Esophagus muscularis mucosa (tissue), 4 donors: ENCODE results near the gene PIN4. TPM values are rescaled to one million over a fixed set of nuclear protein-coding genes. Genes with fewer than 3 reads are reported as not detected.

Source experiments
- DNase-seq: peaks from one replicate; pipeline ENCODE4 v3.0.0-alpha.2; 2017; ENCODE audit errors: extremely low spot score
- H3K27ac ChIP-seq, 4 donors: fragments of 200-600 bp; sonication (generic); replicated peaks in 1 of 4; 1 replicate in 3 of 4; 2 replicates in 1 of 4; pipeline ENCODE4 v1.5.1; 2016 to 2019; ENCODE audit warnings: mild to moderate bottlenecking in 1 of 4
- H3K27me3 ChIP-seq, 4 donors: fragments of 200-600 bp; sonication (generic); one replicate each; pipeline versions ENCODE4 v1.5.1 to v1.6.0; 2016 to 2019
- H3K36me3 ChIP-seq, 4 donors: fragments of 200-600 bp; sonication (generic); one replicate each; pipeline ENCODE4 v1.5.1; 2016 to 2019
- H3K4me1 ChIP-seq, 4 donors: fragments of 200-600 bp; sonication (generic); one replicate each; pipeline ENCODE4 v1.5.1; 2016 to 2019
- H3K4me3 ChIP-seq, 4 donors: fragments of 200-600 bp; sonication (generic); 1 replicate in 2 of 4; 2 replicates in 2 of 4; pipeline ENCODE4 v1.5.1; 2016 to 2019; ENCODE audit warnings: mild to moderate bottlenecking in 4 of 4, moderate library complexity in 1 of 4
- H3K9me3 ChIP-seq, 4 donors: fragments of 200-600 bp; sonication (generic); 1 replicate in 3 of 4; 2 replicates in 1 of 4; pipeline ENCODE4 v1.5.1; 2016 to 2019
- EP300 ChIP-seq: sonication (generic); formaldehyde crosslinking; IDR thresholded peaks from one replicate; pipeline ENCODE4 v1.6.1; 2017; ENCODE audit warnings: antibody characterized with exemption
- POLR2A ChIP-seq: fragments of 450-650 bp; IDR thresholded peaks from one replicate; pipeline ENCODE4 v1.6.1; 2017; ENCODE audit warnings: antibody characterized with exemption, moderate library complexity, mild to moderate bottlenecking, low read depth
- POLR2AphosphoS5 ChIP-seq, 2 donors: sonication (generic); formaldehyde crosslinking; IDR thresholded peaks; one replicate each; pipeline ENCODE4 v1.6.1; 2017; ENCODE audit warnings: antibody characterized with exemption in 2 of 2
- WGBS: methylation state at CpG from one replicate; pipeline ENCODE4 v1.1.5; 2018; 5-methylcytosine and 5-hydroxymethylcytosine counted together
- intact Hi-C: fragments of 100-400 bp; cut with DNase I; formaldehyde crosslinking; loops from one replicate; pipeline ENCODE4 v1.15.1; 2023
- total RNA-seq, 4 donors: library from RNA; depleted of rRNA; stranded (reverse); fragments of >200 nt; gene quantifications; one replicate each; pipeline versions ENCODE4 v1.1.0 to v1.2.1, GENCODE V29; 2016
- TF ChIP-seq, protein P1 (sequence below), 3 experiments: fragments of 200-600 bp in 2 of 3; fragments of 450-650 bp in 1 of 3; sonication (generic) in 2 of 3; IDR thresholded peaks; one replicate each; pipeline ENCODE4 v1.5.1; 2017 to 2019; ENCODE audit warnings: antibody characterized with exemption in 3 of 3, mild to moderate bottlenecking in 2 of 3, moderate library complexity in 1 of 3

PIN4 gene
- 10 to 100 TPM in 3 of 4 donors, 1 to 10 TPM in 1; 6.8 to 20.4 (median 11.5) TPM for total RNA-seq

DNA sequence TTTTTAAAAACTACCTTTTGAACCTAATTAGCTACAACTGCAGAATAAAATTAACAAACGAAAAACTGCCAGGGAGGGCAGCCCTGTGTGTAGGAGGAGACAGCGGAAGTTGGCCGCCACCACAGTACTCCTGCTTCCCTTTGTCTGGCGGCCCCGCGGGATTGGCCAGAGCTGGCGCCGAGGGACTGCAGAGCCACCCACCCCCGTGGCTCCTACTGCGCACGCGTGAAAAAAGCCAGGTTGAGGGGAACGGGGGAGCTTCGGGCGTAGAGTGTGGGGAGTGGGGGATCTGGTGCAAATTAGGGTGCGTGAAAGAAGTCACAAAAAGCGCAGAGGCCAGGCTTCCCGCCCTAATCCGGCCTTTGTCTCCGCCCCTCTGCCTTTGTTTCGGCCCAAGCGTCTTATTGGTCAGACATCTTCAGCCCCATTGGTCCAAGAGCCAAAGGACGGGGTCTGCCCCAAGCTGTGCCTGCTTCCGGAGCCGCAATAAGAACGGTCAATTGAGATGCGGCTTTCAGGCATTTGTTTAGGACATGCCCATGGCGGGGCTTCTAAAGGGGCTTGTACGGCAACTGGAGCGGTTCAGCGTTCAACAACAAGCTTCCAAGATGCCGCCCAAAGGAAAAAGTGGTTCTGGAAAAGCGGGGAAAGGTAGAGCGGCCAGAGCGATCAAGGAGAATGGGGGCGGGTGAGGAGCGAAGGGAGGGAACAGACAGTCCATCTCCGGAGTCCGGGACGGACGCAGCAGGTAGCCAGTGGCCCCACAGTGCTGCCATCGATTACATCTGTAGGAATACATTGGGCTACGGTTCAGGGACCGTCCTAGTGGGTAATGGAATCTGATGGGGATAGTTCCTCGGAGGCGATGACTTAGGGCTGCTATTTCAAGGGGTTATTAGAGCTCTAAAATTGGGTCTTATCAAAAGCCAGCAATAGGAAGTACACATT is at the start of gene PIN4:
PIN4 (plus strand) TSS at position 580 of the 948 bp plus-strand sequence; CDS start at position 609, 29 bp downstream.
- Histone ChIP-seq H3K9me3 (no peaks in the 10 kb centered on the region), H3K27ac (peak within 1 kb of the TSS; percentile 68 to 81 (median 77)), H3K27me3 (no peaks in the 10 kb centered on the region), H3K36me3 (peaks cover 0 to 1% (median 0%) of the 10 kb centered on the region in 4 donors), H3K4me3 (peak within 1 kb of the TSS; percentile 62 to 79 (median 68)), H3K4me1 (peaks cover 6 to 20% (median 16%) of the 10 kb centered on the region in 4 donors)
- TF ChIP-seq EP300, result no peak
- peak; percentile 55 to 72 for TF ChIP-seq POLR2AphosphoS5 (IDR thresholded peaks at IDR 0.05)
- DNase-seq, result peak; percentile 95
- WGBS, result 38% methylated on average over 29 of the region's 46 CpGs
- intact Hi-C loops, result no loop called here

DNA sequence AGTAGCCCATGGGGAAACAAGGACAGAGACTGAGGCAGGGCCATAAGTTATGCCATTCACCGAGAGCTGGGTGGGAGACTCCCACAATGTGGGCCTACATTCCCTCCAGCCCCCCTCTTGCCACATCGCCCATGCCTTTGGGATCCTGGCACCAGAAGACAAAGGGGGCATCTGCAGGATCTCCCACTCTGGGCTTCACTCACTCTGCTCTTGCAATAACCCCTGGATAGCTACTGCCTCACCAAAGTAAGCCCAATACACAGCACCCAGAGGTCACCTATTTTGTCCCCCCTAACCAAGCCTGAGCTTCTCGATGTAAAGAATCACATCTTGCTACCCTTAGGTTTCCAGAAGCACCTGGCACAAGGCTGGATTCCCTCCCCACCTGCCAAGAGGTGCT is 49.1 kb upstream of the PIN4 start:
- Histone ChIP-seq H3K9me3 (no peaks in the 10 kb centered on the region), H3K4me1 (peaks cover 0 to 42% (median 38%) of the 10 kb centered on the region in 4 donors), H3K27me3 (no peaks in the 10 kb centered on the region), H3K4me3 (peak overlapping the region; percentile 57 to 68 (median 60)), H3K27ac (peak overlapping the region; percentile 75 to 86 (median 84)), H3K36me3 (peaks cover 0 to 14% (median 5%) of the 10 kb centered on the region in 4 donors)
- no peak for DNase-seq
- TF ChIP-seq POLR2AphosphoS5 (IDR thresholded peaks at IDR 0.05), result no peak
- no peak for TF ChIP-seq EP300
- TF ChIP-seq, protein P1, sequence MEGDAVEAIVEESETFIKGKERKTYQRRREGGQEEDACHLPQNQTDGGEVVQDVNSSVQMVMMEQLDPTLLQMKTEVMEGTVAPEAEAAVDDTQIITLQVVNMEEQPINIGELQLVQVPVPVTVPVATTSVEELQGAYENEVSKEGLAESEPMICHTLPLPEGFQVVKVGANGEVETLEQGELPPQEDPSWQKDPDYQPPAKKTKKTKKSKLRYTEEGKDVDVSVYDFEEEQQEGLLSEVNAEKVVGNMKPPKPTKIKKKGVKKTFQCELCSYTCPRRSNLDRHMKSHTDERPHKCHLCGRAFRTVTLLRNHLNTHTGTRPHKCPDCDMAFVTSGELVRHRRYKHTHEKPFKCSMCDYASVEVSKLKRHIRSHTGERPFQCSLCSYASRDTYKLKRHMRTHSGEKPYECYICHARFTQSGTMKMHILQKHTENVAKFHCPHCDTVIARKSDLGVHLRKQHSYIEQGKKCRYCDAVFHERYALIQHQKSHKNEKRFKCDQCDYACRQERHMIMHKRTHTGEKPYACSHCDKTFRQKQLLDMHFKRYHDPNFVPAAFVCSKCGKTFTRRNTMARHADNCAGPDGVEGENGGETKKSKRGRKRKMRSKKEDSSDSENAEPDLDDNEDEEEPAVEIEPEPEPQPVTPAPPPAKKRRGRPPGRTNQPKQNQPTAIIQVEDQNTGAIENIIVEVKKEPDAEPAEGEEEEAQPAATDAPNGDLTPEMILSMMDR (IDR thresholded peaks at IDR 0.05), result no peak
- no peak for TF ChIP-seq POLR2A
- WGBS, result 58% methylated on average over 3 of the region's 3 CpGs
- intact Hi-C loops, result no loop called here

DNA sequence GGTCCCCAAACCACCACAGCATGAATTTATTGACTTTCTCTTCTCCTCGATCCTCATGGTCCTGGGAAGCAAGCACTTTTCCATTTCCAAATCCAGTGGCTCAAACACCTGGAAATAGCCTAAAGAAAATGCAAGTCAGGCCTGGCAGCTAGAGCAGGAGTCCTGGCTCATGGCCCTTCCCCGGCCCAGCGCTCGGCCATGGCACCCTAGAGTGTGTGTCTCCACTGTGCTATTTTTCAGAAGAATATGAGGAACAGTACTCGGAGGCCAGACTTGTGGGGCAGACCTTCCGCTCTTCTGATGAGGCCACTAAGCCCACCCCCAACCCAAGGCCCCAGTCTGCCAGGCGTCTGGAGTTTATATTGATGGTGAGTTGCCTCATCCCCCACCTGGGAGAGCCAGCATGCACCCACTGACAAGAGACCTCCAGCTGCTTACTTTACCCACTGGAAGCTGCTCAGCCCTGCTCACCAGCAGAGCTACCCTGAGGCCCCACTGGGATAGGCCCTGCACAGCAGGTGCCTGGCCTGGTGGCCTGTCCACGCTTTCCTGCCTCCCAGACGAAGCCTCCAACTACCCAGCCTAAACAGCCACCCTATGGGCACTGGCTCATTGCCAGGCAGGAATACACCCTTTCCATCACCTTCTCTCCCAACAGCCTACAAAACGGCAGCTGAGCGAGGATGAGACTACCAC is 47.6 kb upstream of the PIN4 start:
- H3K4me3 ChIP-seq, result no peak overlapping the region
- TF ChIP-seq POLR2AphosphoS5 (IDR thresholded peaks at IDR 0.05) (no peak), EP300 (no peak), POLR2A (no peak)
- TF ChIP-seq, protein P1 (IDR thresholded peaks at IDR 0.05), result no peak
- H3K36me3 ChIP-seq, result peaks cover 0 to 24% (median 14%) of the 10 kb centered on the region in 4 donors
- 85% methylated on average over 11 of the region's 11 CpGs for WGBS
- DNase-seq, result no peak
- H3K4me1 ChIP-seq, result peaks cover 0 to 26% (median 24%) of the 10 kb centered on the region in 4 donors
- no peaks in the 10 kb centered on the region for H3K27me3 ChIP-seq
- no peak overlapping the region for H3K27ac ChIP-seq
- no peaks in the 10 kb centered on the region for H3K9me3 ChIP-seq
- intact Hi-C loops, result no loop called here

DNA sequence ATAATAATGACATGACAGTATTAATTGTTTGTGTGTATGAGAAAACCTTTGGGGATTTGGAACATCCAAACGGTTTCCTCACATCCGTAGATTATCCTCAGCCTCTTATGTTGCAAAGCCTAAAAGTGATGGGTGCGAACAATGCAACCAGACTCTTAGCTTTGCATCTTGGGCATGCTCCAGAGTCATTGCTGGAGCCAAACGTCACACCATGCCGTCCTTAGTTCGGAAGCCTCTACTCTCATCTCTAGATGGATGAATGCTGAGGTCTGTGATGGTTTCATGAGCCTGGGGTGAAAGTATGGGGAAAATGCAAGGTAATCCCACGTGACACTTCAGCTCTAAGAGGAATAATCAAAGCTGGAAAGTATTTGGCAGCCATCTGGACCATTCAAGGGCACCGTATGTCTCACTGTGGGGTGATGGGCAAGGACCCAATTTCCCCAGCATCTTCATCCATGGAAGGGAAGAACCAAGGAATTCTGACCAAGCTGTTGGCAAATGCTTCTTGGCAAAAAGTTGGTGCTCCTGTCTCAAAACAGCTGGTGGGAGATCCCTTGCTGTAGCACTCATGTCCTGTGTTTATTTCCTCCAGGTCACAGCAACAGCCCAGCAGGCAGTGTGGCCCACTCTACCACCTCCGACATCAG is 43.6 kb upstream of the PIN4 start:
- intact Hi-C loops, result no loop called here
- TF ChIP-seq, protein P1 (IDR thresholded peaks at IDR 0.05), result no peak
- TF ChIP-seq POLR2AphosphoS5 (IDR thresholded peaks at IDR 0.05) (no peak), POLR2A (no peak), EP300 (no peak)

More for the DNA sequence above, 43.6 kb upstream of the PIN4 start:
- Histone ChIP-seq H3K4me3 (no peak overlapping the region), H3K27me3 (no peaks in the 10 kb centered on the region), H3K9me3 (no peaks in the 10 kb centered on the region), H3K4me1 (no peaks in the 10 kb centered on the region), H3K27ac (no peak overlapping the region), H3K36me3 (peaks cover 0 to 46% (median 26%) of the 10 kb centered on the region in 4 donors)
- WGBS, result 76% methylated on average over 9 of the region's 9 CpGs
- no peak for DNase-seq
